Testis (tissue), 3 donors: ENCODE results near the gene TBL1X. TPM values are rescaled to one million over a fixed set of nuclear protein-coding genes. Genes with fewer than 3 reads are reported as not detected.

Source experiments
- DNase-seq: peaks from one replicate; pipeline ENCODE4 v3.0.0-alpha.2; 2019
- H3K27ac ChIP-seq, 2 donors: fragments of 200-600 bp; sonication (generic); one replicate each; pipeline ENCODE4 v1.5.1; 2019
- H3K27me3 ChIP-seq: fragments of 200-600 bp; sonication (generic); one replicate; pipeline ENCODE4 v1.5.1; 2019
- H3K36me3 ChIP-seq: fragments of 200-600 bp; sonication (generic); one replicate; pipeline ENCODE4 v1.5.1; 2017; ENCODE audit warnings: low read depth; ENCODE audit errors: missing control alignments
- H3K4me1 ChIP-seq: fragments of 200-600 bp; sonication (generic); one replicate; pipeline ENCODE4 v1.5.1; 2019
- H3K4me3 ChIP-seq, 2 donors: fragments of 200-600 bp; sonication (generic); one replicate each; pipeline ENCODE4 v1.5.1; 2017 to 2019
- H3K9me3 ChIP-seq: fragments of 200-600 bp; sonication (generic); one replicate; pipeline ENCODE4 v1.5.1; 2017
- POLR2A ChIP-seq: fragments of 450-650 bp; IDR thresholded peaks from one replicate; pipeline ENCODE4 v1.6.1; 2017; ENCODE audit warnings: antibody characterized with exemption, mild to moderate bottlenecking, moderate library complexity
- WGBS, 2 donors: methylation state at CpG; one replicate each; pipeline ENCODE4 v1.1.5; 2018; 5-methylcytosine and 5-hydroxymethylcytosine counted together
- intact Hi-C: fragments of 100-400 bp; cut with DNase I; formaldehyde crosslinking; loops from one replicate; pipeline ENCODE4 v1.15.1; 2023; ENCODE audit warnings: low total_unique reads
- polyA plus RNA-seq: library from polyadenylated mRNA; stranded (reverse); fragments of 350-450 nt; fragmentation: Illumina TruSeq; extraction: RNeasy Lipid Tissue Mini Kit (QIAGEN cat#74804); gene quantifications from one replicate; pipeline ENCODE4 v1.2.3, GENCODE V29; 2014; ENCODE audit warnings: low read depth, low replicate concordance; ENCODE audit not compliant: insufficient read depth
- total RNA-seq, 2 donors: library from RNA; depleted of rRNA; stranded (reverse); fragments of >200 nt; gene quantifications; one replicate each; pipeline ENCODE4 v1.2.3, GENCODE V29; 2016
- TF ChIP-seq, protein P1 (sequence below), 3 experiments: fragments of 450-650 bp in 2 of 3; fragments of 200-600 bp in 1 of 3; sonication (generic) in 1 of 3; IDR thresholded peaks; one replicate each; pipeline ENCODE4 v1.5.1; 2016 to 2019; ENCODE audit warnings: antibody characterized with exemption in 3 of 3, mild to moderate bottlenecking in 2 of 3, moderate library complexity in 1 of 3

Gene TBL1X
- total and polyA plus RNA-seq, 3 donors from 2014 or later = 24.0 to 69.2 (median 48.1) TPM

DNA sequence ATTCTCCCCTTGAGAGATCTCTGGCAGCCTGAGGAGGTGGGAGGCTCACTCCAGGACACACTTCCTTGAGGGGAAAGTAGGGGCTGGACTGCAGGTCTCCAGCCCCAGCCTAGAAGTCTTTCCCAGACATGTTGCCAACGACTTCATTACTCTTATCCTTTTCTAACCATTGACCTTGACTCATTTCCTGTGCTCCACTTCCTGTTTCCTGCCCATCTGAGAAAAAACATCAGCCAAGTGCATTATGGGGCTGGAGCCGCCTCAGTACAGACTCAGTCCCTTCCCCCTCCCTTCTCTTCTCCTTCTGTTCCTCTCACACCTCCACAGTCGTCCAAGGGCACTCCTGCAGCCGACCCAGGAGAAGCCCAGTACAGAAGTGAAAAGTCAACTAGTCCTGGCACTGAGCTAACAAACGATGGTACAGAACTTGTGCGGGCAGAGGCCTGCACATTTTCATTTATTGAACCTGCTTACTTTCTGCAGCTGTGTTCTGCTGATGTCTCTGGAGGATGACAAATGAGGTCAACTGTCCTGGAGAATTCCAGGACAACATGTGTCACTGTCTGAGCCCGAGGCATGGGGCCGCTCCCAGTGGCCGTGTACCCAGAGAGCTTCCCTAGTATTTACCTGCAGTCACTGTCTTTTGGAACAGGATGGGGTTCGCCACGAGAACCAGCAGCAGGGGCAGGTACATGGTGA lies 280.7 kb downstream of the TBL1X start:
- Histone ChIP-seq H3K4me1 (no peaks in the 10 kb centered on the region), H3K36me3 (no peaks in the 10 kb centered on the region), H3K27ac (no peak overlapping the region), H3K9me3 (no peaks in the 10 kb centered on the region), H3K4me3 (no peak overlapping the region), H3K27me3 (no peaks in the 10 kb centered on the region)
- intact Hi-C loops = no loop called here
- WGBS, 2 donors = 61 to 65% methylated on average over 5 to 11 of the region's 11 CpGs
- TF ChIP-seq, protein P1, sequence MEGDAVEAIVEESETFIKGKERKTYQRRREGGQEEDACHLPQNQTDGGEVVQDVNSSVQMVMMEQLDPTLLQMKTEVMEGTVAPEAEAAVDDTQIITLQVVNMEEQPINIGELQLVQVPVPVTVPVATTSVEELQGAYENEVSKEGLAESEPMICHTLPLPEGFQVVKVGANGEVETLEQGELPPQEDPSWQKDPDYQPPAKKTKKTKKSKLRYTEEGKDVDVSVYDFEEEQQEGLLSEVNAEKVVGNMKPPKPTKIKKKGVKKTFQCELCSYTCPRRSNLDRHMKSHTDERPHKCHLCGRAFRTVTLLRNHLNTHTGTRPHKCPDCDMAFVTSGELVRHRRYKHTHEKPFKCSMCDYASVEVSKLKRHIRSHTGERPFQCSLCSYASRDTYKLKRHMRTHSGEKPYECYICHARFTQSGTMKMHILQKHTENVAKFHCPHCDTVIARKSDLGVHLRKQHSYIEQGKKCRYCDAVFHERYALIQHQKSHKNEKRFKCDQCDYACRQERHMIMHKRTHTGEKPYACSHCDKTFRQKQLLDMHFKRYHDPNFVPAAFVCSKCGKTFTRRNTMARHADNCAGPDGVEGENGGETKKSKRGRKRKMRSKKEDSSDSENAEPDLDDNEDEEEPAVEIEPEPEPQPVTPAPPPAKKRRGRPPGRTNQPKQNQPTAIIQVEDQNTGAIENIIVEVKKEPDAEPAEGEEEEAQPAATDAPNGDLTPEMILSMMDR (IDR thresholded peaks at IDR 0.05) = no peak
- TF ChIP-seq POLR2A = no peak
- no peak for DNase-seq

GRCh38 chrX:9746148-9746888 lies 281.5 kb downstream of the TBL1X start:
- intact Hi-C loops = no loop called here
- Histone ChIP-seq H3K4me1 (no peaks in the 10 kb centered on the region), H3K9me3 (no peaks in the 10 kb centered on the region), H3K36me3 (no peaks in the 10 kb centered on the region), H3K4me3 (no peak overlapping the region), H3K27ac (no peak overlapping the region), H3K27me3 (no peaks in the 10 kb centered on the region)
- TF ChIP-seq, protein P1 (IDR thresholded peaks at IDR 0.05) = no peak
- 50 to 62% methylated on average over 3 of the region's 3 CpGs for WGBS, 2 donors
- no peak for DNase-seq

DNA sequence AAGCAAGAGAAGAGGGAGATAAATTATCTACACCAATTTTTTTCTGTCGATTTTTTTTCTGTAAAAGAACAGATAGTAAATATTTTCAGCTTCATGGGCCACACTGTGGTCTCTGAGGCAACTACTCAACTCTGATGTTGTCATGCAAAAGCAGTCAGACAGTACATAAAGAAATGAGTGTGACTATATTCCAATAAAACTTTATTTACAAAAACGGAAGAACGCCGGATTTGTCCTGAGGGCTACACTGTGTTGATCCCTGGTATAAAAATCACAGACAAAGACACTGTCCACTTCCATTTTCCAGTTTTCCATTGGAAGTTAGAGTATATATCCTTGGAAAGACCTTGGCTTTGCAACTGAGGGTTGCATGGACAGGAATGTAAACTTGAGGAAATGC lies 282.8 kb downstream of the TBL1X start:
- intact Hi-C loops = no loop called here
- Histone ChIP-seq H3K36me3 (no peaks in the 10 kb centered on the region), H3K9me3 (no peaks in the 10 kb centered on the region), H3K4me1 (no peaks in the 10 kb centered on the region), H3K27ac (no peak overlapping the region), H3K27me3 (no peaks in the 10 kb centered on the region), H3K4me3 (no peak overlapping the region)
- TF ChIP-seq, protein P1 (IDR thresholded peaks at IDR 0.05) = no peak
- no peak for TF ChIP-seq POLR2A
- 82 to 86% methylated on average over 4 of the region's 4 CpGs for WGBS, 2 donors
- no peak for DNase-seq

- Histone ChIP-seq H3K36me3 (no peaks in the 10 kb centered on the region), H3K4me1 (no peaks in the 10 kb centered on the region), H3K27ac (no peak overlapping the region), H3K27me3 (no peaks in the 10 kb centered on the region), H3K9me3 (no peaks in the 10 kb centered on the region), H3K4me3 (no peak overlapping the region)
- TF ChIP-seq, protein P1 (IDR thresholded peaks at IDR 0.05) = no peak
- TF ChIP-seq POLR2A = no peak
- intact Hi-C loops = no loop called here
- WGBS, 2 donors = 55 to 93% methylated on average over 6 to 11 of the region's 11 CpGs
- no peak for DNase-seq
These were observed 284.4 kb downstream of the TBL1X start for GRCh38 chrX:9749146-9749692.
